ENCODE data around the gene THRB.

The THRB gene

GRCh38 chr3:24211381-24211780 is 283.3 kb downstream of the THRB start:
- no peak for DNase-seq

- no peak for DNase-seq
These were observed 292.6 kb downstream of the THRB start for GRCh38 chr3:24202071-24202470.

GRCh38 chr3:24201301-24201700 is 293.3 kb downstream of the THRB start:
- no peak for DNase-seq

GRCh38 chr3:24199775-24200247 is 294.8 kb downstream of the THRB start:
- no peak for DNase-seq

GRCh38 chr3:24199300-24199699 is 295.4 kb downstream of the THRB start:
- DNase-seq = no peak

- no peak for DNase-seq
These were observed 295.9 kb downstream of the THRB start for GRCh38 chr3:24198728-24199127.

- no peak for DNase-seq
These were observed 296.8 kb downstream of the THRB start for GRCh38 chr3:24197809-24198208.

- no peak for DNase-seq
These were observed 298.1 kb downstream of the THRB start for GRCh38 chr3:24196526-24196925.

GRCh38 chr3:24195504-24196230 is 299.0 kb downstream of the THRB start:
- DNase-seq = no peak

GRCh38 chr3:24192469-24193056 is 302.1 kb downstream of the THRB start:
- no peak for DNase-seq

- no peak for DNase-seq
These were observed 302.7 kb downstream of the THRB start for GRCh38 chr3:24191801-24192403.

GRCh38 chr3:24190256-24190655 is 304.4 kb downstream of the THRB start:
- no peak for DNase-seq

GRCh38 chr3:24185738-24186384 is 308.8 kb downstream of the THRB start:
- DNase-seq = peak; percentile 46 to 48

GRCh38 chr3:24184528-24185176 is 310.0 kb downstream of the THRB start:
- DNase-seq = no peak

- DNase-seq = no peak
These were observed 311.9 kb downstream of the THRB start for GRCh38 chr3:24182756-24183155.

- DNase-seq = no peak
These were observed 313.4 kb downstream of the THRB start for GRCh38 chr3:24181256-24181655.

GRCh38 chr3:24180616-24181015 is 314.0 kb downstream of the THRB start:
- no peak for DNase-seq

GRCh38 chr3:24177201-24177600 is 317.4 kb downstream of the THRB start:
- no peak for DNase-seq

- DNase-seq = no peak
These were observed 320.0 kb downstream of the THRB start for GRCh38 chr3:24174614-24175013.

- DNase-seq = no peak
These were observed 325.7 kb downstream of the THRB start for GRCh38 chr3:24168977-24169376.

- no peak for DNase-seq
These were observed 327.2 kb downstream of the THRB start for GRCh38 chr3:24167429-24167828.

GRCh38 chr3:24166515-24166914 is 328.1 kb downstream of the THRB start:
- DNase-seq = no peak

GRCh38 chr3:24165603-24165982 is 329.1 kb downstream of the THRB start:
- no peak for DNase-seq

Measured in NCI-H2081 (cell line).